ENCODE results near the gene APBB2.
A peak's percentile ranks its signal among the peaks of the same experiment; 100 is the strongest.

Gene APBB2

GRCh38 chr4:41214136-41214824, at the start of gene APBB2:
APBB2 (minus strand) TSS chr4:41214542; CDS start chr4:41033254, 181,288 bp downstream.
- peak; percentile 78 for DNase-seq

GRCh38 chr4:41262198-41262597, 47.9 kb upstream of the APBB2 start:
- DNase-seq, result no peak

- no peak for DNase-seq
Measured at GRCh38 chr4:41260116-41260733, 45.9 kb upstream of the APBB2 start.

- peak; percentile 46 for DNase-seq
Measured at GRCh38 chr4:41258783-41259182, 44.4 kb upstream of the APBB2 start.

GRCh38 chr4:41257906-41258305, 43.6 kb upstream of the APBB2 start:
- DNase-seq, result no peak

GRCh38 chr4:41257257-41257901, 43.0 kb upstream of the APBB2 start:
- DNase-seq, result peak; percentile 61

- DNase-seq, result no peak
Measured at GRCh38 chr4:41256740-41257256, 42.5 kb upstream of the APBB2 start, which contains the start of gene UCHL1. UCHL1 (plus strand) TSS chr4:41256928; CDS start chr4:41256977, 49 bp downstream.

GRCh38 chr4:41256131-41256739, 41.9 kb upstream of the APBB2 start:
- no peak for DNase-seq

- no peak for DNase-seq
Measured at GRCh38 chr4:41245983-41246382, 31.6 kb upstream of the APBB2 start.

GRCh38 chr4:41241919-41242318, 27.6 kb upstream of the APBB2 start:
- DNase-seq, result no peak

- no peak for DNase-seq
Measured at GRCh38 chr4:41236508-41236907, 22.2 kb upstream of the APBB2 start.

GRCh38 chr4:41236032-41236431, 21.7 kb upstream of the APBB2 start:
- DNase-seq, result no peak

- DNase-seq, result no peak
Measured at GRCh38 chr4:41232856-41233255, 18.5 kb upstream of the APBB2 start.

- no peak for DNase-seq
Measured at GRCh38 chr4:41232406-41232805, 18.1 kb upstream of the APBB2 start.

- no peak for DNase-seq
Measured at GRCh38 chr4:41227902-41228301, 13.6 kb upstream of the APBB2 start.

- no peak for DNase-seq
Measured at GRCh38 chr4:41221850-41222645, 7.7 kb upstream of the APBB2 start.

GRCh38 chr4:41219421-41219950, 5.1 kb upstream of the APBB2 start:
- no peak for DNase-seq

GRCh38 chr4:41218703-41219102, 4.4 kb upstream of the APBB2 start:
- no peak for DNase-seq

- no peak for DNase-seq
Measured at GRCh38 chr4:41217374-41217773, 3.0 kb upstream of the APBB2 start.

GRCh38 chr4:41217020-41217333, 2.6 kb upstream of the APBB2 start:
- DNase-seq, result no peak

- peak; percentile 28 for DNase-seq
Measured at GRCh38 chr4:41216294-41217019, 2.1 kb upstream of the APBB2 start.

GRCh38 chr4:41215969-41216293, 1.6 kb upstream of the APBB2 start:
- DNase-seq, result no peak
